CD4-positive, alpha-beta T cell treated with Interferon alpha-2 for 1 hour (primary cell): ENCODE data around the gene LIMK2.
A peak's percentile ranks its signal among the peaks of the same experiment; 100 is the strongest.
"Not testable (repeated sequence)": the region's sequence is repeated elsewhere in the genome, so short reads cannot be mapped to it uniquely, and the experiment has no call there.

Source experiments
- DNase-seq, 2 donors: peaks; one replicate each; pipeline ENCODE4 v3.0.0-alpha.2; 2020 to 2022

The LIMK2 gene

GRCh38 chr22:31244943-31245451, 32.9 kb downstream of the LIMK2 start:
- no peak for DNase-seq

- DNase-seq = not testable (repeated sequence)
These were observed 33.9 kb downstream of the LIMK2 start for GRCh38 chr22:31245998-31246397.

- no peak for DNase-seq
These were observed 34.6 kb downstream of the LIMK2 start for GRCh38 chr22:31246687-31247086.

GRCh38 chr22:31247726-31248125, 35.6 kb downstream of the LIMK2 start:
- DNase-seq = no peak

- peak; percentile 61 to 73 for DNase-seq
These were observed 36.1 kb downstream of the LIMK2 start for GRCh38 chr22:31248138-31248745.

- no peak for DNase-seq
These were observed 37.2 kb downstream of the LIMK2 start for GRCh38 chr22:31248965-31249958.

- no peak for DNase-seq
These were observed 38.9 kb downstream of the LIMK2 start for GRCh38 chr22:31250740-31251600.

- DNase-seq = no peak
These were observed 41.9 kb downstream of the LIMK2 start for GRCh38 chr22:31253949-31254348.

- no peak for DNase-seq
These were observed 47.8 kb downstream of the LIMK2 start for GRCh38 chr22:31259798-31260473.

GRCh38 chr22:31260474-31260856, 48.4 kb downstream of the LIMK2 start:
- no peak for DNase-seq

GRCh38 chr22:31262312-31263133, 50.4 kb downstream of the LIMK2 start:
- no peak for DNase-seq

- no peak for DNase-seq
These were observed 52.0 kb downstream of the LIMK2 start for GRCh38 chr22:31263896-31264640.

GRCh38 chr22:31268281-31268680, 56.2 kb downstream of the LIMK2 start:
- no peak for DNase-seq

GRCh38 chr22:31269892-31270579, 57.9 kb downstream of the LIMK2 start:
- no peak for DNase-seq

- no peak for DNase-seq
These were observed 58.9 kb downstream of the LIMK2 start for GRCh38 chr22:31271026-31271425.

- no peak for DNase-seq
These were observed 59.4 kb downstream of the LIMK2 start for GRCh38 chr22:31271485-31271884.

- DNase-seq = peak; percentile 63 to 72
These were observed 60.7 kb downstream of the LIMK2 start for GRCh38 chr22:31272522-31273446.

- DNase-seq = no peak
These were observed 61.9 kb downstream of the LIMK2 start for GRCh38 chr22:31274017-31274416.

GRCh38 chr22:31275018-31275417, 62.9 kb downstream of the LIMK2 start:
- no peak for DNase-seq
